OCI-LY3 (cell line): ENCODE results near the gene KDELR3.

Experiments
- H2AFZ ChIP-seq: fragments of 200-600, 300-600 bp; shearing (Covaris generic); 2 replicates; pipeline ENCODE4 v1.6.0; 2014; ENCODE audit warnings: antibody characterized with exemption, low read depth, low read length
- H3K27ac ChIP-seq: fragments of 200-600, 300-600 bp; sonication (generic); 2 replicates; pipeline ENCODE4 v1.5.1; 2014; ENCODE audit warnings: mild to moderate bottlenecking, low read length, moderate library complexity, mixed read lengths
- H3K27me3 ChIP-seq: fragments of 200-600, 300-600 bp; sonication (generic); 2 replicates; pipeline ENCODE4 v1.6.1; 2014; ENCODE audit warnings: low read depth, low read length, mixed read lengths
- H3K36me3 ChIP-seq: fragments of 200-600, 300-600 bp; sonication (generic); replicated peaks from 2 replicates; pipeline ENCODE3; 2014; ENCODE audit warnings: low read depth, low read length, mixed read lengths
- H3K4me1 ChIP-seq: fragments of 300-600, 200-600 bp; sonication (generic); 2 replicates; pipeline ENCODE4 v1.6.1; 2014; ENCODE audit warnings: low read length, mixed read lengths
- H3K4me2 ChIP-seq: fragments of 200-600, 300-600 bp; sonication (generic); 2 replicates; pipeline ENCODE4 v1.6.1; 2014; ENCODE audit warnings: low read length, mixed read lengths
- H3K4me3 ChIP-seq: fragments of 300-600, 200-600 bp; sonication (generic); 2 replicates; pipeline ENCODE4 v1.5.1; 2014; ENCODE audit warnings: antibody characterized with exemption, mild to moderate bottlenecking, low read length, moderate library complexity
- H3K79me2 ChIP-seq: fragments of 300-600, 200-600 bp; shearing (Covaris generic); 2 replicates; pipeline ENCODE4 v1.6.1; 2014; ENCODE audit warnings: mild to moderate bottlenecking, low read length, mixed read lengths
- H3K9ac ChIP-seq: fragments of 300-600, 200-600 bp; shearing (Covaris generic); 2 replicates; pipeline ENCODE4 v1.6.0; 2014; ENCODE audit warnings: mild to moderate bottlenecking, low read length, moderate library complexity
- H3K9me3 ChIP-seq: fragments of 200-600, 300-600 bp; shearing (Covaris generic); 2 replicates; pipeline ENCODE4 v1.6.1; 2014; ENCODE audit warnings: low read length, mixed read lengths; ENCODE audit not compliant: insufficient read depth
- H4K20me1 ChIP-seq: fragments of 200-600, 300-600 bp; sonication (generic); 2 replicates; pipeline ENCODE4 v1.6.1; 2016; ENCODE audit warnings: low read length, mixed read lengths; ENCODE audit not compliant: insufficient read depth
- EZH2phosphoT487 ChIP-seq: fragments of 200-600 bp; shearing (Covaris generic); IDR thresholded peaks from 2 replicates; pipeline ENCODE4 v1.6.1; 2018; ENCODE audit warnings: antibody characterized with exemption, mixed run types, low read depth
- TF ChIP-seq, protein P1 (sequence below): fragments of 200-600, 300-600 bp; sonication (generic); IDR thresholded peaks from 2 replicates; pipeline ENCODE4 v1.5.1; 2014; ENCODE audit warnings: antibody characterized with exemption, low read length, low read depth

The KDELR3 gene

DNA sequence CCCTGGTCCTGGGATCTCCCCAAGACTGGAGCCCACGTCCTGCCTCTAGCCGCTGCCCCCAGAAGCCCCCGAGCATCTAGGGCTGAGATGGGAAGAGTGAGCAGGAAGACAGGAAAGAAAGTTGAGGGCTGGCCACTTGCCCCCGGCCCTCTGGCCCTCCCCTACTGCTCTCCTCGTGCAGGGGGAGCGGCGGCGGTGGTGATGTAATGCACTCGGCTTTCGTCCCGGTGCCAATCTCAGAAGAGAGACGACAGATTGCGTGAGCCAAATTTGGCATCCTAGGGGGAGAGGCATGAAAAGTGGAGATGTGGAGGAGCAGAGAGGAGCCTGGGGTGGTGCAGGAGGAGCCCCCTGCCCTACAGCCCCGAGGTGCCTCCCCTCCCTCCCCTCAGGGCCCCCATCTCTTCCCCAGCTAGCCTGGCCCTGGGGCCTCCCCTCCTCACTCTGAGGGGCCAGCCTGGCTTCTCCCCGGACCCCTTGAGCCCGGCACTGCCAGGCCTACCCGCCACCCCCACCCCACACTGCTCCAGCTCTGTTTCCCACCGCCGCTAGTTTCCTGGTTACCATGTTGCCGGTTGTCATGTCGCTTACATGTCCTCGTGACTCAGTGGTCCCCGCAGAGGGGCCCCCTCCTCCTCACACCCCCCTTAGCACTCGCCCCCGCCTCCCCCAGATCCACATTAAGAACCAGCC, 15.4 kb upstream of the KDELR3 start:
- Histone ChIP-seq H3K27ac (no peak overlapping the region), H3K9me3 (no peaks in the 10 kb centered on the region), H3K4me3 (no peak overlapping the region), H3K27me3 (peaks cover 21% of the 10 kb centered on the region), H2AFZ (no peak overlapping the region), H4K20me1 (no peaks in the 10 kb centered on the region), H3K4me2 (no peak overlapping the region), H3K9ac (no peak overlapping the region), H3K79me2 (no peaks in the 10 kb centered on the region), H3K36me3 (no peaks in the 10 kb centered on the region), H3K4me1 (peaks cover 12% of the 10 kb centered on the region)
- no peak for TF ChIP-seq EZH2phosphoT487
- TF ChIP-seq, protein P1, sequence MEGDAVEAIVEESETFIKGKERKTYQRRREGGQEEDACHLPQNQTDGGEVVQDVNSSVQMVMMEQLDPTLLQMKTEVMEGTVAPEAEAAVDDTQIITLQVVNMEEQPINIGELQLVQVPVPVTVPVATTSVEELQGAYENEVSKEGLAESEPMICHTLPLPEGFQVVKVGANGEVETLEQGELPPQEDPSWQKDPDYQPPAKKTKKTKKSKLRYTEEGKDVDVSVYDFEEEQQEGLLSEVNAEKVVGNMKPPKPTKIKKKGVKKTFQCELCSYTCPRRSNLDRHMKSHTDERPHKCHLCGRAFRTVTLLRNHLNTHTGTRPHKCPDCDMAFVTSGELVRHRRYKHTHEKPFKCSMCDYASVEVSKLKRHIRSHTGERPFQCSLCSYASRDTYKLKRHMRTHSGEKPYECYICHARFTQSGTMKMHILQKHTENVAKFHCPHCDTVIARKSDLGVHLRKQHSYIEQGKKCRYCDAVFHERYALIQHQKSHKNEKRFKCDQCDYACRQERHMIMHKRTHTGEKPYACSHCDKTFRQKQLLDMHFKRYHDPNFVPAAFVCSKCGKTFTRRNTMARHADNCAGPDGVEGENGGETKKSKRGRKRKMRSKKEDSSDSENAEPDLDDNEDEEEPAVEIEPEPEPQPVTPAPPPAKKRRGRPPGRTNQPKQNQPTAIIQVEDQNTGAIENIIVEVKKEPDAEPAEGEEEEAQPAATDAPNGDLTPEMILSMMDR, result no peak

DNA sequence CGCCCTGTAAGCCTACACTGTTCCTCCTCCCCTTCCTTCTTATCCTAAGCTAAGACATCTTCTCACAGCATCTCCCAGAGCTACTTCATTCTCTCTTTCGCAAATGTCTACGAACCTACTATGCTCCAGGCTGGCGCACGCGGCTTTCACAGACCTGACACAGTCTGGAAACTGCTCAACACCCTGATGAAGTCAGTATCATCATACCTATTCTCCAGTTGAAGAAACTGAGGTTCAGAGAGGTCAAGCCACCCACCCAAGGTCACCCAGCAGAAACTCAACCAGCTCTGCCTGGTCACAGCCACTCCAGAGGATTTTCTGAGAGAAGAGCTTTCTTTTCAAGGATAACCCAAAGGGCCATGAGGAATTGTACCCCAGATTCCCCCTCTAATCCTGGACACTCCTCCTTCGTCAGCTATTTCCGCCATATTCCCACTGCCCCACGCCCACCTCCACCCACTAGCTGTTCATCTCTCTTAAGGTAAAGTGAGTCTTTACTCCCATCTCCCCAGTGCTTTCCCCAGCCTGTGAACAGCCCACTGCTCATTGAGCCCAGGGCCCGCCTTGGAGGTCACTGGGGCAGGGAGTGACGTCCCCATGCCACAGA, 14.7 kb upstream of the KDELR3 start:
- H3K4me3 ChIP-seq, result no peak overlapping the region
- no peak for TF ChIP-seq EZH2phosphoT487
- TF ChIP-seq, protein P1, result no peak
- H2AFZ ChIP-seq, result no peak overlapping the region
- no peak overlapping the region for H3K27ac ChIP-seq
- no peak overlapping the region for H3K4me2 ChIP-seq
- no peaks in the 10 kb centered on the region for H3K9me3 ChIP-seq
- no peaks in the 10 kb centered on the region for H3K79me2 ChIP-seq
- no peaks in the 10 kb centered on the region for H3K36me3 ChIP-seq
- H3K9ac ChIP-seq, result no peak overlapping the region
- H3K4me1 ChIP-seq, result peaks cover 12% of the 10 kb centered on the region
- H4K20me1 ChIP-seq, result no peaks in the 10 kb centered on the region
- peaks cover 21% of the 10 kb centered on the region for H3K27me3 ChIP-seq

DNA sequence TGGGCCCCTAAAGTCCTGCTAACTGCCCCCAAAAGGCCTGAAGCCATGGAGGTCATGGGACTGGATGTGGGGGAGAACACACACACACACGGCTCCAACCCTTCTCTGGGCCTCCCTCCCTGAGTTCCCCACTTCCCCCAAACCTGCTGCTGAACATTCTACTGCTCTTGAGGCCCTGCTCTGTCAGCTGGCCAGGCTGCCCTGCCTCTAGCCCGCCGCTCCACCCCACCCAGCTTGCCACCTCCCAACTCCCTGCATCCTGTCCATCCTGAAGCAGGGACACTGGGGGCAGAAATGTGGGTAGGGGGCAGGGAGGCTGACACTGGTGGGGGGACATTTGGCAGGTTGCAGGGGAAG, 13.9 kb upstream of the KDELR3 start:
- TF ChIP-seq, protein P1, result no peak
- no peak for TF ChIP-seq EZH2phosphoT487
- Histone ChIP-seq H3K4me1 (peaks cover 12% of the 10 kb centered on the region), H2AFZ (0 out of 2 replicates have a peak overlapping the region, but pooled peaks have one; percentile 22), H4K20me1 (no peaks in the 10 kb centered on the region), H3K4me3 (no peak overlapping the region), H3K36me3 (no peaks in the 10 kb centered on the region), H3K79me2 (no peaks in the 10 kb centered on the region), H3K9ac (no peak overlapping the region; the same call in 1 of the 2 replicates), H3K27ac (no peak overlapping the region), H3K4me2 (peak overlapping the region; percentile 44), H3K27me3 (peaks cover 18% of the 10 kb centered on the region), H3K9me3 (no peaks in the 10 kb centered on the region)

DNA sequence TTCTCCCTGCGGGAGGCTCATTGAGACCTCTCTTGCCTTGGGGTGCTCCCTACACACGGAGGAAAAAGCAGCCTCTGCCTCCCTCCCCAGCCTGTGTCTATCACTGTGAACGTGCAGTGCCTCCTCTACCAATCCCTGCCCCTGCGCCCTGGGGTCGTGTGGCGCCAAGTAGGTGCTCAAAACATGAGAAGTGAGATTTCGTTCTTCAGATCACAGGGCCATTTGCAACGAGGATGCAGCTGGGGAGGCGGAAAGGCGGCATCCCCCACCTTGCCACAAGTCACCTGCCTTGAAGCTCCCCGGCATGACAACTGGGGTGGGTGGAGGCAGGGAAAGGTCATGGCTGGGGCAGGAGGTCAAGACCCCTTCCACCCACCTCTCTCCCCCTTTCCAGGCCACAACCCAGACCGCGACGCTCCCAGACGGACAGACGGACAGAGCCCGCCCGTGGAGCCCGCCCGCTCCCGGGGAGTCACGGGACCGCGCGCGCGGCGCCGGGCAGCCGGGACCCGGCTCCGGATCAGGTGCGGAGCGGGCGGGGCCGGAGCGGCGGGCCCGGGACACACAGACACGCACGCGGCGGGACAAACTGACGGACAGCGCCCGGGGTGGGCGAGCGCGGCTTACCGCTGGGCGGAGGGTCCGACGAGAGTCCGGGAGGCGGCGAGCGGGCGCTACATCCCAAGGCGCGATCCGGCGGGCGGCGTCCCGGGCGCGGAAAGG, 13.4 kb upstream of the KDELR3 start:
- H4K20me1 ChIP-seq, result no peaks in the 10 kb centered on the region

More for the DNA sequence above, 13.4 kb upstream of the KDELR3 start:
- Histone ChIP-seq H3K79me2 (no peaks in the 10 kb centered on the region), H3K4me2 (peak overlapping the region; percentile 44), H3K4me3 (no peak overlapping the region), H3K9me3 (no peaks in the 10 kb centered on the region), H3K9ac (no peak overlapping the region; the same call in 1 of the 2 replicates), H2AFZ (0 out of 2 replicates have a peak overlapping the region, but pooled peaks have one; percentile 22), H3K27ac (no peak overlapping the region), H3K4me1 (peaks cover 12% of the 10 kb centered on the region), H3K27me3 (peaks cover 17% of the 10 kb centered on the region), H3K36me3 (no peaks in the 10 kb centered on the region)
- TF ChIP-seq, protein P1, result no peak
- TF ChIP-seq EZH2phosphoT487, result no peak
